ENCODE data around the gene PTPRM. TPM values are rescaled to one million over a fixed set of nuclear protein-coding genes. Genes with fewer than 3 reads are reported as not detected.

Gene PTPRM
- total RNA-seq, 4 donors from 2014 or later = 21.4 to 41.8 (median 29.6) TPM

- 89 to 93% methylated on average over 4 of the region's 4 CpGs for WGBS, 2 donors
- intact Hi-C loops (cut with DNase I; ENCODE audit: low total_unique reads) = no loop called here
- no peak for DNase-seq (ENCODE audit: low spot score in 2 of 2)
- no peak overlapping the region for H3K4me3 ChIP-seq (ENCODE audit: low read depth, poor library complexity, severe bottlenecking)
- TF ChIP-seq CTCF (IDR thresholded peaks at IDR 0.05) = no peak
- no peak for TF ChIP-seq POLR2A (IDR thresholded peaks at IDR 0.05)
Measured at GRCh38 chr18:7923105-7923504, 356.0 kb downstream of the PTPRM start.

- no peak for TF ChIP-seq CTCF (IDR thresholded peaks at IDR 0.05)
- TF ChIP-seq POLR2A (IDR thresholded peaks at IDR 0.05) = no peak
- intact Hi-C loops (cut with DNase I; ENCODE audit: low total_unique reads) = no loop called here
- no peak for DNase-seq (ENCODE audit: low spot score in 2 of 2)
- WGBS, 2 donors = 79 to 85% methylated on average over 5 of the region's 5 CpGs
- H3K4me3 ChIP-seq (ENCODE audit: low read depth, poor library complexity, severe bottlenecking) = no peak overlapping the region
Measured at GRCh38 chr18:7924616-7925015, 357.5 kb downstream of the PTPRM start.

- H3K4me3 ChIP-seq (ENCODE audit: low read depth, poor library complexity, severe bottlenecking) = no peak overlapping the region
- intact Hi-C loops (cut with DNase I; ENCODE audit: low total_unique reads) = no loop called here
- no peak for TF ChIP-seq POLR2A (IDR thresholded peaks at IDR 0.05)
- no peak for TF ChIP-seq CTCF (IDR thresholded peaks at IDR 0.05)
- 73% methylated on average over 4 of the region's 4 CpGs for WGBS, 2 donors
- no peak for DNase-seq (ENCODE audit: low spot score in 2 of 2)
Measured at GRCh38 chr18:7926526-7926925, 359.4 kb downstream of the PTPRM start.

GRCh38 chr18:7927119-7927518 is 360.0 kb downstream of the PTPRM start:
- TF ChIP-seq CTCF (IDR thresholded peaks at IDR 0.05) (no peak), POLR2A (IDR thresholded peaks at IDR 0.05) (no peak)
- 58 to 75% methylated on average over 2 of the region's 2 CpGs for WGBS, 2 donors

GRCh38 chr18:7931763-7932162 is 364.6 kb downstream of the PTPRM start:
- 54 to 60% methylated on average over 3 of the region's 3 CpGs for WGBS, 2 donors

More at GRCh38 chr18:7927119-7927518, 360.0 kb downstream of the PTPRM start:
- no peak for DNase-seq (ENCODE audit: low spot score in 2 of 2)
- intact Hi-C loops (cut with DNase I; ENCODE audit: low total_unique reads) = no loop called here
- H3K4me3 ChIP-seq (ENCODE audit: low read depth, poor library complexity, severe bottlenecking) = no peak overlapping the region

More at GRCh38 chr18:7931763-7932162, 364.6 kb downstream of the PTPRM start:
- no peak for TF ChIP-seq CTCF (IDR thresholded peaks at IDR 0.05)
- H3K4me3 ChIP-seq (ENCODE audit: low read depth, poor library complexity, severe bottlenecking) = no peak overlapping the region
- DNase-seq (ENCODE audit: low spot score in 2 of 2) = peak in 1 of 2 donors; percentile 50
- intact Hi-C loops (cut with DNase I; ENCODE audit: low total_unique reads) = no loop called here

Data from lower leg skin (tissue), 4 donors.